ENCODE data around the gene ATP6V1G2. TPM values are rescaled to one million over a fixed set of nuclear protein-coding genes. Genes with fewer than 3 reads are reported as not detected.

Gene ATP6V1G2
- polyA plus RNA-seq, 4 donors: 0.81 to 6.3 (median 1.9) TPM

GRCh38 chr6:31495580-31495979 lies 50.8 kb downstream of the ATP6V1G2 start:
- Histone ChIP-seq H3K36me3 (ENCODE audit: control insufficient read depth in 3 of 3, insufficient read depth in 2 of 3, low read depth in 1 of 3, low read length in 3 of 3) (no peaks in the 10 kb centered on the region), H3K4me1 (ENCODE audit: control insufficient read depth in 3 of 3, insufficient read depth in 2 of 3, low read depth in 1 of 3, low read length in 2 of 3) (peaks cover 0 to 6% (median 0%) of the 10 kb centered on the region in 3 donors), H3K9me3 (ENCODE audit: control insufficient read depth in 2 of 2, insufficient read depth in 1 of 2, low read depth in 1 of 2, low read length in 1 of 2) (peaks cover 0 to 3% of the 10 kb centered on the region in 2 donors), H3K27ac (ENCODE audit: low read depth in 1 of 3, low read length in 2 of 3) (peak overlapping the region in 1 of 3 donors; percentile 38), H3K27me3 (ENCODE audit: control insufficient read depth in 3 of 3, insufficient read depth in 3 of 3, low read length in 3 of 3) (peaks cover 0 to 70% (median 0%) of the 10 kb centered on the region in 3 donors), H3K4me3 (ENCODE audit: low read depth in 1 of 3, low read length in 3 of 3) (no peak overlapping the region)
- DNase-seq: peak in 1 of 2 donors; percentile 64
- whole genome bisulfite sequencing, 3 donors: 36 to 55% (median 52%) methylated on average over 2 of the region's 2 CpGs
- no peak for FAIRE-seq

Other genes starting within 250 kb of the ATP6V1G2 start
- gene HLA-B, start 189.4 kb downstream of the ATP6V1G2 start, polyA plus RNA-seq: 1,000 to 10,000 TPM in 2 of 4 donors, 100 to 1,000 TPM in 2; 282 to 2,421 (median 1,159) TPM
- 10 to 100 TPM in 3 of 4 donors, 1 to 10 TPM in 1; 3.1 to 28.6 (median 19.3) TPM for gene MICA, start 143.0 kb downstream of the ATP6V1G2 start, polyA plus RNA-seq
- gene MICB, start 48.5 kb downstream of the ATP6V1G2 start, polyA plus RNA-seq: 1 to 10 TPM in 3 of 4 donors, under 1 TPM in 1; 0.69 to 6.1 (median 2.0) TPM
- not detected for gene MCCD1, start 17.6 kb downstream of the ATP6V1G2 start, polyA plus RNA-seq
- gene DDX39B, start 4.6 kb downstream of the ATP6V1G2 start, polyA plus RNA-seq: 100 to 1,000 TPM; 307 to 440 (median 358) TPM
- 10 to 100 TPM; 26.2 to 47.3 (median 31.8) TPM for gene NFKBIL1, start 1.0 kb upstream of the ATP6V1G2 start, polyA plus RNA-seq
- 1 to 10 TPM in 1 of 4 donors, under 1 TPM in 1, not detected in 2; 0.24 to 1.0 TPM for gene LTA, start 25.7 kb upstream of the ATP6V1G2 start, polyA plus RNA-seq
- gene TNF, start 29.0 kb upstream of the ATP6V1G2 start, polyA plus RNA-seq: under 1 TPM in 3 of 4 donors, not detected in 1; 0.18 to 0.59 (median 0.45) TPM
- gene LTB, start 35.8 kb upstream of the ATP6V1G2 start, polyA plus RNA-seq: 10 to 100 TPM in 1 of 4 donors, 1 to 10 TPM in 3; 4.0 to 19.7 (median 8.0) TPM
- 10 to 100 TPM in 2 of 4 donors, 1 to 10 TPM in 2; 3.1 to 37.0 (median 14.5) TPM for gene LST1, start 39.7 kb upstream of the ATP6V1G2 start, polyA plus RNA-seq
- 1 to 10 TPM in 1 of 4 donors, under 1 TPM in 1, not detected in 2; 0.33 to 1.4 TPM for gene NCR3, start 46.4 kb upstream of the ATP6V1G2 start, polyA plus RNA-seq
- 100 to 1,000 TPM in 1 of 4 donors, 10 to 100 TPM in 2, 1 to 10 TPM in 1; 5.6 to 102 (median 48.9) TPM for gene AIF1, start 68.6 kb upstream of the ATP6V1G2 start, polyA plus RNA-seq
- 100 to 1,000 TPM in 1 of 4 donors, 10 to 100 TPM in 3; 54.6 to 104 (median 74.4) TPM for gene PRRC2A, start 74.1 kb upstream of the ATP6V1G2 start, polyA plus RNA-seq
- gene BAG6, start 106.1 kb upstream of the ATP6V1G2 start, polyA plus RNA-seq: 100 to 1,000 TPM; 193 to 381 (median 284) TPM
- 10 to 100 TPM in 1 of 4 donors, 1 to 10 TPM in 3; 7.2 to 32.8 (median 8.2) TPM for gene APOM, start 109.3 kb upstream of the ATP6V1G2 start, polyA plus RNA-seq
- gene C6orf47, start 114.2 kb upstream of the ATP6V1G2 start, polyA plus RNA-seq: 10 to 100 TPM; 17.3 to 29.1 (median 23.2) TPM
- gene GPANK1, start 118.4 kb upstream of the ATP6V1G2 start, polyA plus RNA-seq: 10 to 100 TPM; 14.8 to 30.2 (median 21.7) TPM
- 100 to 1,000 TPM; 185 to 231 (median 206) TPM for gene CSNK2B, start 119.5 kb upstream of the ATP6V1G2 start, polyA plus RNA-seq
- gene LY6G5B, start 123.4 kb upstream of the ATP6V1G2 start, polyA plus RNA-seq: 10 to 100 TPM in 1 of 4 donors, 1 to 10 TPM in 3; 3.8 to 16.5 (median 4.2) TPM
- gene LY6G5C, start 134.5 kb upstream of the ATP6V1G2 start, polyA plus RNA-seq: 1 to 10 TPM; 2.6 to 3.8 (median 3.1) TPM
- 10 to 100 TPM; 34.6 to 63.8 (median 50.3) TPM for gene ABHD16A, start 156.7 kb upstream of the ATP6V1G2 start, polyA plus RNA-seq
- gene LY6G6F, start 160.3 kb upstream of the ATP6V1G2 start, polyA plus RNA-seq: under 1 TPM in 1 of 4 donors, not detected in 3; 0.12 TPM
- under 1 TPM in 1 of 4 donors, not detected in 3; 0.22 TPM for gene LY6G6D, start 168.7 kb upstream of the ATP6V1G2 start, polyA plus RNA-seq
- under 1 TPM in 1 of 4 donors, not detected in 3; 0.18 TPM for gene LY6G6C, start 175.1 kb upstream of the ATP6V1G2 start, polyA plus RNA-seq
- under 1 TPM in 2 of 4 donors, not detected in 2; 0.13 to 0.59 TPM for gene MPIG6B, start 176.8 kb upstream of the ATP6V1G2 start, polyA plus RNA-seq
- gene DDAH2, start 182.7 kb upstream of the ATP6V1G2 start, polyA plus RNA-seq: 10 to 100 TPM; 64.4 to 89.7 (median 76.1) TPM
- gene CLIC1, start 189.9 kb upstream of the ATP6V1G2 start, polyA plus RNA-seq: 100 to 1,000 TPM; 400 to 576 (median 535) TPM
- gene MSH5, start 193.4 kb upstream of the ATP6V1G2 start, polyA plus RNA-seq: 10 to 100 TPM in 2 of 4 donors, 1 to 10 TPM in 2; 1.6 to 53.1 (median 9.2) TPM
- gene SAPCD1, start 216.0 kb upstream of the ATP6V1G2 start, polyA plus RNA-seq: 10 to 100 TPM in 1 of 4 donors, 1 to 10 TPM in 3; 1.4 to 15.5 (median 4.6) TPM
- gene VWA7, start 230.7 kb upstream of the ATP6V1G2 start, polyA plus RNA-seq: 10 to 100 TPM in 1 of 4 donors, 1 to 10 TPM in 3; 2.9 to 11.9 (median 6.4) TPM
- gene VARS1, start 249.1 kb upstream of the ATP6V1G2 start, polyA plus RNA-seq: 10 to 100 TPM; 19.9 to 42.4 (median 24.2) TPM